HG03442 (cell line): ENCODE data around the gene GALNT2.

Experiments
- ATAC-seq: cut with Tn5 transposase; IDR thresholded peaks from one replicate; pipeline ENCODE4 v1.9.1; 2021; ENCODE audit warnings: mild to moderate bottlenecking, moderate library complexity; ENCODE audit not compliant: unreplicated experiment

Gene GALNT2

GRCh38 chr1:230144010-230144614 lies 77.1 kb downstream of the GALNT2 start:
- no peak for ATAC-seq

DNA sequence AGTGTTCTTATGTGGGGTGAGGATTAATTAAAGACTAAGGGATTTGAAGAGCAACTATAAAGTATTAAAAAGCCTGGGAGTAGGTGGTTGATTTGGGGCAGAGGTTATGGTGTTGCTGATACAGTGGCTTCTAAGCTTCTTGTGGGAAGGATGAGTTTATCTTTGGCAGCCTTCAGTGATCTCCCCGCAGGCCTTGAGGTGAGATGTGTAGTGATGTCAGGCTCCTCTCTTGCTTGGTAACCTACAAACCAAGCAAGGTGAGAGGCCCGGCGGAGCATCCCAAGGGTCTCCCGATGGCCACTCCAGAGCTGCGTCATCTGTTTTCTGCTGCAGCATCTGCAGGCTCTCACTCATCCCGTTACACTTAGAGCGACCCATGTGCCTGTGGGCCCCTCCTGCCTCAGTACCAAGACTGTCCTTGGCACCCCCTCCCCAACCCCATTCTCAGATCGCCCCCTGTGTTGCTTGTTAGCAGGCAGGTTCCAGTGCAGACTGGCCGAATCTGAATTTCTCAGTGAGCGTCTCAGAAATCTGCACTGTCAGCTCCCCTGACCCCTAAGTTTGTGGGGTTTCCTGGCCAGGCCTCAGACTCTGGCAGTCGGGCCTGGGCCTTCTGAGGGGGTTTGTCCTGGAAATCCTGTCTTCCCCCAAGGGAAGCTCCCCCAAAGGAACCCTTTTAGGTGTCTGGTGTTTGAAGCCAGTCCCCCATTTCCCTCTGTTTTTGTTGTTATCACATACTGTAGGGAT lies 77.9 kb downstream of the GALNT2 start:
- ATAC-seq, result no peak

GRCh38 chr1:230145505-230145899 lies 78.5 kb downstream of the GALNT2 start:
- no peak for ATAC-seq

- no peak for ATAC-seq
Observed at GRCh38 chr1:230145953-230146476, 79.0 kb downstream of the GALNT2 start.

GRCh38 chr1:230146709-230147108 lies 79.7 kb downstream of the GALNT2 start:
- ATAC-seq, result no peak

GRCh38 chr1:230147253-230148125 lies 80.5 kb downstream of the GALNT2 start:
- ATAC-seq, result no peak

DNA sequence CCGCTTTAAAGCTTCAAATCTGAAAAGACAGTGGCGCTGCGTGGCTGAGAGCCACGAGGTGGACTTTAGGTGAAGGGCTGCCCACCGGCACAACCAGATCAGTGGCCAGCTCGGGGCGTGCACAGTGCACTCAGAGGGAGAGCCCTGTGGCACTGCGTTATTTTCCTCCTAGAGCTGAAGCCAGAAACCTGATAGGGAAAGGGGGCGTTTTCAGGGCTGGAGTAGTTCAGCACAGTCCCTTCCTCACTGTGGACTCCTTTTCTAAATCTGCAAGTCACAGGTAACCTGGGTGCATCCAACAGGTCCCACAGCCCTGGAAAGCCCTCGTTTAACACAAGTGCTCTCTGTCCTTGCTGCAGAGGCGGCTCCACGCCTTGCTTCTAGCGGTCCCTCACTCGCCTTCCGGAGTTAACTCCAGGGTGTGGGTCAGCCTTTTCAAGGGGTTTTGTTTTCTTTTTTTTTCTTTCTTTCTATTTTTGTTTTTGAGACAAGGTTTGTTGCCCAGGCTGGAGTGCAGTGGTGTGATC lies 81.2 kb downstream of the GALNT2 start:
- ATAC-seq, result no peak

- ATAC-seq, result no peak
Observed at GRCh38 chr1:230148768-230149469, 81.9 kb downstream of the GALNT2 start.

DNA sequence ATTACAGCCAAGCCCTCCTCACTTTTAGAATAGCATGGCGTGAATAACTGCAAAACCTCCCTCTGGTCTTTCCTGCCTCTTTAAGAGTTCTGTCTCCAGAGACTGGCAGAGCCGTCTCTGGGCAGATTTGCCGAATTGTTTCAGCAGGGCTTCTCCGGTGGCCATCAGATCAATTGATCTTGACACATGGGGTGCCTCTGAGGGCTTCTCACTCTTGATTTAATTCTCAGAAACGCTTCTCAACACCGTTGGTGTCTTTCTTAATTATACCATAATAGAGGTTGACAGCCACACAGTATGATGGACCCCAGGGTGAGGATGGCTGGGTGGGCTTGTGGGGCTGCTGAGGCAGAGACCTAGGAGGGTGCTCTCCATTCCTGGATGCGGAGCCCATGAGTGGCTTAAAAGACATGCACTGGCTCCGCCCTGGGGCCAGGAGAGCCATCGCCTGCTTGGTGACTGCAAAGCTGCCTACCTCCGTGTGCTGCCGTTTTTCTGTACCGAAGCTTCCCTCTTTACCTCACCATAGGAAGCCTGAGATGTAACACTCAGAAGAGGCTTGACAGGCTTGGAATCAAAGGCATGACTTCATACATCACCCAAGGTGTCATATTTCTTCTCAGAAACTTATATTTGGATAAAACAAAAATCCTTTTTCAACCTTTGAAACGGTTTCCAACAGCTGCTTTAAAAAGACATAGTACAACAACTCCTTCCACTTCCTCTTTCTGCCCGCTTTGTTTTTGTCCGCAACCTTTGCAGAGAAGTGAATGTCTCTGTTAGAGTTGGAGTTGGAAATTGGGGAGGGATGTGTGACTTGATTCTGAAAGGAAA lies 82.9 kb downstream of the GALNT2 start:
- ATAC-seq, result peak; percentile 67

GRCh38 chr1:230150615-230151014 lies 83.6 kb downstream of the GALNT2 start:
- ATAC-seq, result no peak

- ATAC-seq, result no peak
Observed at GRCh38 chr1:230151924-230152468, 85.0 kb downstream of the GALNT2 start.

DNA sequence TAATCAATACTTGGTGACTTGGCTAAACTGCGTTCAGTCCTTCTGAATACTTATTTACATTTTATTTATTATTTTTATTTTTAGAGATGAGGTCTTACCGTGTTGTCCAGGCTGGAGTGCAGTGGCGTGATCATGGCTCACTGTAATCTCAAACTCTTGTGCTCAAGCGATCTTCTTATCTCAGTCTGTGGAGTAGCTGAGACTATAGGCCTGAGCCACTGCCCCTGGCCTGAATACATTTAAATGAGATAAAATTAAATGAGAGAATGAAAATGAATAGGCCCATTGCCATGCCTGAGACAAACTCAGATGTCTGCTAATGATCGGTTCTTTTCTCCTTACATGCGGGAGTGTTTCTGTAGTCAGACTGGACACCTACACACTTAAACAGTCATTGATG lies 86.0 kb downstream of the GALNT2 start:
- ATAC-seq, result no peak

GRCh38 chr1:230153641-230154296 lies 86.7 kb downstream of the GALNT2 start:
- no peak for ATAC-seq

DNA sequence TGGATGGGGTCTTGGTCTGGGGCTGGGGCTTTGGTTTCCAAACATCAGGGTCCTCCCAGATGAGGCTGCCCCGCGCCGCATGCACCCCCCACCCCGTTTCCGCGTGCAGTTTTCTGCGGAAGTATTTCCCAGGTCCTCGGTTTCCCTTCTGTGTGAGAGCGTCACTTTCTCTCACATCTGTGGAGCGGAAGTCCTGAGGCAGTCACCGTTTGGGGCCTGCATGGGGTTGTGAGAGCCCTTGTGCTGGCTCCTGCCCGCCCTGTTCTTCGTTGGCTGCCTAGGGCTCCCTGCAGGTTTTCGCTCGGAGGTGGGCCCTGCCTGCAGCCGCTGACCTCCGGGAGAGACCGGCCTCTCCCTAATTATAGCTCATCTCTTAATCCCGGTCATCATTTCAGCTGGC lies 88.0 kb downstream of the GALNT2 start:
- ATAC-seq, result no peak

DNA sequence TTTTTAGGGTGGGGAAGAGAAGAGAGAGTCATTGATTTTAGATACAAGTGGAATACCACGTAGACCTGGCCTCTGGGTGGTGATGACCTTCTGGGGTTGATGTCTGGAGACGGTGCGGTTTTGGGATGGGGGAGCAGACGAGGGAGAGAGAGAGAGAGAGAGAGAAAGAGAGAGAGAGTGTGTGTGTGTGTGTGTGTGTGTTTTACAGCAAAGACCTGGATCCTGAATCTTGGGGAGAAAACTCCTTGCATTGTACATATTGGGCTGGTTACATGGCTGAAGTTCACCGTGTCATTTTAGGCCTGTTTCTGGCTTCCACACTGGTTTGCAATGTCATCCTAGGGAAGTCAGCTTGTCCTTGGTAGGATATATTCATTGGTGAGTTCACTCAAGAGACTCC lies 89.0 kb downstream of the GALNT2 start:
- no peak for ATAC-seq

GRCh38 chr1:230156536-230156935 lies 89.5 kb downstream of the GALNT2 start:
- no peak for ATAC-seq

GRCh38 chr1:230157420-230158390 lies 90.7 kb downstream of the GALNT2 start:
- no peak for ATAC-seq
